HG02938 (cell line): ENCODE results near the gene ENOX1.

Experiments used
- ATAC-seq: cut with Tn5 transposase; IDR thresholded peaks from one replicate; pipeline ENCODE4 v1.9.1; 2021; ENCODE audit warnings: mild to moderate bottlenecking, moderate library complexity; ENCODE audit not compliant: unreplicated experiment

The ENOX1 gene

GRCh38 chr13:43744261-43745031 lies 42.3 kb downstream of the ENOX1 start:
- no peak for ATAC-seq

DNA sequence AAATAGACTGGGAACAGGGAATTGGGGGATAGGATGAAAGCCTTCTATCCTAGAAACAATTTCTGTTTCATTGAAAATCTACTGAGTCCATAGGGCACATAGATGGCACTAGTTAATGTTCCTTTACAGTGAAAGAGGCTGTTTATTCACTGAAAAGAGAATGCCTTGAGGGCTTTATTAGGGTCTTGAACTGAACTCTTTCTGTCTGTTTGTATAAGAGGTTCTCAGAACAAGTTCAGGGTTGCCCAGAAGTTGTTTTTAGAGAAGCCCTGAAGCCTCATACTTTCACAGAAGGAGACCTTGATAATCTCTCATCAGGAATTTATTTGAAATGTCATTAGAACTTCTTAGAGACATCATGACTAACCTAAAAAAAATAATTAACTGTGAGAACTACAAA lies 43.9 kb downstream of the ENOX1 start:
- ATAC-seq, result no peak

GRCh38 chr13:43737392-43737923 lies 49.3 kb downstream of the ENOX1 start:
- ATAC-seq, result no peak

- no peak for ATAC-seq
Observed at GRCh38 chr13:43732726-43733125, 54.0 kb downstream of the ENOX1 start.

DNA sequence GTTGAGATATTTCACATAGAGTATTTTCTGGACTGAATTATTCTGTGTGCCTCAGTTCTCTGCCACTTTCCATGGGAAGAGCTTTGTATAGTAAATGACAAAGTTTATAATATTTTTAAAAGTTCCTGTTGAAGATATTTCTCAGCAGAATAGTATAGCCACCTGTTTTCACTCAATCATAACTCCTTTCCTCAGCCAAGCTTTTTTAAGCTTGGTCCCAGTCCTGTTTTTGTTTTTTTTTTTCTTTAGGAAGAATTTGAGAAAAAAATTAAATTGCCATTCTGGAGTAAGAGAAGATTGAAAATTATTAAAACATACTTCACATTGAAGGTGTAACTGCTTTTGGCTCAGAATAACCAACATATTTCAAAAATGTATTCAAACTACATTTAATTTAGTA lies 55.5 kb downstream of the ENOX1 start:
- no peak for ATAC-seq

GRCh38 chr13:43730642-43731041 lies 56.1 kb downstream of the ENOX1 start:
- ATAC-seq, result no peak

DNA sequence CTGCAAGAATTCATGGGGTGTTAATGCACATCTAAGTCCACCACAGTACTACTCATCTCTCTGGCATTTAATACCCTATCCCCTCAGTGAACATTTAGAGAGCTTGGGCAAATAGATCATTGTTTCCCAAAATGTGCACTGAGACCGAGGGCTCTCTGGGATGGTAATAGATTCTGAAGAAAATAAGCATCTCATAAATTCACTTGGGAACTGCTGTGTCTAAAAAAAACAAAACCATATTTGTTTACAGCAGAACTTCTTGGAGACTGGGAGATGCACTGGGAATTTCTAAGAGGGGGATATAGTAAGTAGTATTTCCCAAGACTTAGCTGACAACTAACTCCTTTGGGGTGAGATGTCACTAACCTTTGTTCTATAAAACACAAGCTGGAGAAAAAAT lies 58.4 kb downstream of the ENOX1 start:
- ATAC-seq, result no peak

DNA sequence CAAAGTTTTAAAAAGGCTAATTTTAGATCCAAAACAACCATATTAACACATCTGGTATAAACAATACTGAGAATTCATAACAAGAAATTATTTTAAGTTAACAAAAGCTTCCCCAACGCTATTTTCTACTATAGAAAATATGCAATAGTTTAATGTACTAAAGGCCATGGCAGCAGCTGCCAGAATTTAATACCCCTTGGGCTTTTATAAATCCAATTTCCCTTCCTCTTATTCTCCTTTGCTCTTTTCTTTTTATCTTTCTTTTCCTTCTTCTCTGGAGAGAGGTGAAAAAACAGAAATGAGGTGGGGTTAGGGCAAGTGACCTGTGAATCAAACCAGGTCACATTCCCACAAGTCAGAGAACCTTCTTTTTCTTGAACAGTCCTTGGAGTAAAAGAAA lies 58.9 kb downstream of the ENOX1 start:
- ATAC-seq, result no peak

DNA sequence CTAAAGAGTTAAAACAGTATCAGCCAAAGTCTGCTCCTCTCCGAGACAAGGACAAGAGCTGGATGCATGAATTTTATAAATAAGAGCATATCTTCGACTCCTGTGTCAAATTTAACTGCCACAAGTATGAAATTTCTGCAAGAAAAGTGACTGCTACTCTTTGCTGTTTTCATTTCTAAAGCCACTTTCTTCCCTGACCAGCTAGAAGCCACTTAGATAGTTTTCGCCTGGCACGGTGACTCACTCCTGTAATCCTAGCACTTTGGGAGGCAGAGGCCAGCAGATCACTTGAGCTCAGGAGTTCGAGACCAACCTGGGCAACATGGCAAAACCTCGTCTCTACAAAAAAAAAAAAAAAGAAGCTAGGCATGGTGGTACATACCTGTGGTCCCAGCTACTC lies 61.3 kb downstream of the ENOX1 start:
- no peak for ATAC-seq

- ATAC-seq, result no peak
Observed at GRCh38 chr13:43720780-43721397, 65.9 kb downstream of the ENOX1 start.

GRCh38 chr13:43698758-43699157 lies 88.0 kb downstream of the ENOX1 start:
- ATAC-seq, result no peak

DNA sequence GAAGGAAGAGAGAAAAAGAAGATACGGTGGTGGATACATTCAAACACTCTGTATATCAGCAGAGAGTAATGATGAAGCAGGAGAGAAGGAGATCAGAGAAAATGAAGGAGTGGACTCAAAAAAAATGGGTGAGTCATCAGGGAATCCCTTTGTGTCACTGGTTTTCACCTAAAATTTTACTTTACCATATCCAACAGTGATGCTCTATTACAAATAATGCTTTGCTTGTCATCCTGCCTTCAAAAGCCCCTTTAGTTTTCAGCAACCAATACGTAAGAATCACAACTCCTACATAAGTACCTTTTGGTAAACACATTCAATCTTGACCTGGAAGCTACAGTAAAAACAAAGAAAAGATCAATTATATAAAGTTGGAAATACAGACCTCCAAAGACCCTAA lies 88.8 kb downstream of the ENOX1 start:
- no peak for ATAC-seq

DNA sequence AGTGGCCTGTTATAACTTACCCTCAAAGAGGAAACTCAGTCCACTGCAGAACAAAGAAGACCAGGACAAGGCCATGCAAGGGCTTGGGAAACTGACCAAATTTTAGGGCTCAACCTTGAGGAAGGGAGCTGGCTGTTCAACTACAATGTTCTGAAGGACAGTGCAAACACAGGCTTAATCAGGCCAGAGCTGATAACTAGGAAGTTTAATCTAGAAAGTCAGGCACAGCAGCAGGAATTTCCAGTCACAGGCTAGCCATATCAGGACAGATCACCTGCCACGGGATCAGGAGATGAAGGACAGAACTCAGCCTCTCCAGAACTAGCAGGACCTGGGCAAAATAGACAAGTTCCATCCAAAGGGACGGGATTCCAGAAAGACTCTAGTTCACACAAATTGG lies 89.4 kb downstream of the ENOX1 start:
- no peak for ATAC-seq

GRCh38 chr13:43694146-43694664 lies 92.6 kb downstream of the ENOX1 start:
- ATAC-seq, result no peak

- no peak for ATAC-seq
Observed at GRCh38 chr13:43693639-43694038, 93.1 kb downstream of the ENOX1 start.

DNA sequence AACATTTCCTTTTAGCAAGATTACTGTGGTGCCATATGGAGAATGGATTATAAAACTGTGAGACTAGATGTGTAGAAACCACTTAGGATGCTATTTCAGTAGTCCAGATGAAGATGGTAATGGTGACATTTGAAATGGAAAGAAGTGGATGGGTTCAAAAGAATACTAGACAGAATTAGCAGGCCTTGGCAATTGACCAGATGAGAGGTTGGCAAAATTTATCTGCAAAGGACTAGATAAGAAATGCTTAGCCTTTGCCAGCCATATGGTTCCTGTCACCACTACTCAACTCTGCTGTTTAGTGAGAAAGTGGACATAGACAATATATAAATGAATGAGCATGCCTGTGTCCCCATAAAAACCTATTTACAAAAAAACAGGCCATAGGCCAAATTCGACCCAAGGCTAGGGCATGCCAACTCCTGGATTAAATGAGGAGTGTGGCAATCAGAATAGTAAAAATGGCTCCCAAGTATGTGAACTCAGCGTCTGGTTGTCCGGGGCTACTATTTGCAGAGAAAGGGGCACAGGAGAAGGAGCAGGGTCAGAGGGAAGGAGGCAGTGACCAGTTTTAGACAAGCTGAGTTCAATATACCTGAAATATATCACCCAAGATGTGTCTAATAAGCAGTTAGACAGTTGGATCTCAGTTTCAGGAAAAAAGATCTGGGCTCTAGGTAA lies 98.4 kb downstream of the ENOX1 start:
- no peak for ATAC-seq

DNA sequence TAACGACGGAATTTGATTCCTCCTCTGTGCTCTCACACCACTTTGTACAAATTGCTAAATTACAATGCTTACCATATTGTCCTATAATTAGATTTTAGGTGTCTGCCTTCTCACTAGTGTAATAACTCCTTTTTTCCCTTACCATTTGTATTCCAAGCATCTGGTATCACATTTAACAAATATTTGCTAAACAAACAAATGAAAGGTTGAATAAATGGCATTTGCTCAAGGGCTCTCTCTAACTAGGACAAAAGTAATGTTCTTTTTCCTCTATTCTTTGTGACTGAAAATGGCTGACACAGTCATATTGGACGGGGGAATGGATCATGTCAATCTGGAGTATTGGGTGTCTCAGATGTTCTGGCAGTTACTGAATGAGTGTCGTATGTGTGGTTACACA lies 99.7 kb downstream of the ENOX1 start:
- no peak for ATAC-seq

GRCh38 chr13:43686557-43686956 lies 100.2 kb downstream of the ENOX1 start:
- no peak for ATAC-seq

DNA sequence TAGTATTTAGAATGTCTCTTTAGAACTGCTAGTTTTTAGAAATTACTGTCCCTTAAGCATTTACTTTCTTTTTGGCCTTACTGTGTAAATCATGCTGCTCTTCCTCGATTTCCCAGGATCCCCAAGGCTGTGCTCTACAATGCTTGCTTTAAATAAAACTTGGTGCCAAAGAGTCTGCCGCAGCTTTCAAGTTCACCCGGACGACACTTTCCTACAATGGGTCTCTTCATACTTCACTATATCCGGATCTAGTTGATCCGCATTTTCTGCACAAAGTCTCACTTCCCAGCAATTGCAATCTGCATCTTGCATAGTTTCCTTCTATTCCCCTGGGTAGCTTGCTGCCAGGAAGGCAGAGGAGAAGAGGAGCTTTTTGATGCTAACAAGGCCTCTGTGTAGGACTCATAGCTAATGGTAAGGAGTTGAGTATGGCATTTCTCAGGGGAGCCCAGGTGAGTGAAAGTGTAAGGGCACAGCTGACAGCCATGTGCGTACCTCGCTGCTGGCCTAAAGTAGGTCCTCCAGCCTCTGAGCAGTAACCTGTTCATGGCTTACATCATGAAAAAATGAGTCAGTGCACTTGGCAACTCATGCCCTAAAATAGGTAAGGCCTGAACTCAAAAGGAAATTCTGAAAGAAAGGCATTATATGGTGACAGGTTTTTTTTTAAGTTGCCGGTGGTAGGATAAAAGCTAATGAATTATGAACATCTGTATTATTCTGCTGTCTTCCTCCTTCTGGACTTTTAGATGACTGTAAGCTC lies 101.6 kb downstream of the ENOX1 start:
- ATAC-seq, result no peak

DNA sequence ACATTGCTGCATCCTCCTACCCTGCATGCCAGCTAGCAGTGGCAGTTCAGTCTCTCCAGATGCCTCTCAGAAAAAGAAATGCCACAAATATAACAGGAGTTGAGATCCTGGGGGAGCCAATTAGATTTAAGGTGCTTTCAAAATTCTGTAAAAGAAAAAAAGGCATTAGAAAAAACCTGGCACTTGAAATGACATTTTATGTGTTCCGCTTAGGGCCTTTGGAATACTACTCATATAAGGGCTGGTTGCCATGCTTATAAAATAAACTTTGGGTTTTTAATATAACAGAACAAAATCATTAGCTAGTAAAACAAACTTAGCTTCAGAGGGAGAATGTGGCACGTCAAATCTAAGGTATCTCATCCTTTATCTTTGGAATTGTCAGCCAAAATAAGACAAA lies 104.1 kb downstream of the ENOX1 start:
- no peak for ATAC-seq

- peak; percentile 96 for ATAC-seq
Observed at GRCh38 chr13:43676320-43676719, 110.5 kb downstream of the ENOX1 start.
